H1 (cell line): Measurements from ENCODE around the gene EBF3. TPM values are rescaled to one million over a fixed set of nuclear protein-coding genes. Genes with fewer than 3 reads are reported as not detected.
A peak's percentile ranks its signal among the peaks of the same experiment; 100 is the strongest.

ENCODE experiments used
- CTCF ChIA-PET: fragments of 300-600 bp; sonication (Branson Sonifier 250); formaldehyde crosslinking; loops from one replicate; lab custom pipeline; 2021; ENCODE audit not compliant: partially characterized antibody; lab: Charles Lee
- POLR2A ChIA-PET: fragments of 300-600 bp; sonication (Branson Sonifier 250); formaldehyde crosslinking; loops from one replicate; lab custom pipeline; 2021; ENCODE audit warnings: inconsistent platforms; ENCODE audit not compliant: partially characterized antibody; lab: Charles Lee
- DNase-seq, 2 experiments: peaks; one replicate each; pipeline versions ENCODE4 v3.0.0 to v3.0.0-alpha.2; 2010 to 2022; ENCODE audit warnings: low spot score in 2 of 2, low read depth in 1 of 2, mixed read lengths in 1 of 2
- FAIRE-seq: peaks from 2 replicates; lab custom pipeline; 2011; peaks lifted over from hg19 to GRCh38; lab: Jason Lieb, UNC
- H2AFZ ChIP-seq: 2 replicates; pipeline ENCODE4 v1.8.1; 2012; ENCODE audit warnings: low read length, inconsistent platforms
- H2AK5ac ChIP-seq: 2 replicates; pipeline ENCODE4 v1.6.1; 2013; ENCODE audit warnings: low read depth, low read length
- H2BK120ac ChIP-seq: replicated peaks from 2 replicates; pipeline ENCODE3; 2013; ENCODE audit warnings: low read depth, low read length, inconsistent platforms
- H2BK12ac ChIP-seq: 2 replicates; pipeline ENCODE4 v1.6.1; 2013; ENCODE audit warnings: low read depth, low read length
- H2BK15ac ChIP-seq: 2 replicates; pipeline ENCODE4 v1.6.1; 2013; ENCODE audit warnings: low read length
- H2BK20ac ChIP-seq: 2 replicates; pipeline ENCODE4 v1.6.1; 2013; ENCODE audit warnings: low read length
- H2BK5ac ChIP-seq: 2 replicates; pipeline ENCODE4 v1.6.1; 2013; ENCODE audit warnings: low read depth, low read length
- H3K14ac ChIP-seq: 2 replicates; pipeline ENCODE4 v1.6.1; 2013; ENCODE audit warnings: inconsistent platforms; ENCODE audit not compliant: insufficient read length
- H3K18ac ChIP-seq: 2 replicates; pipeline ENCODE4 v1.6.1; 2013; ENCODE audit warnings: low read length; ENCODE audit errors: extremely low read depth
- H3K23ac ChIP-seq: 2 replicates; pipeline ENCODE4 v1.6.1; 2013; ENCODE audit warnings: inconsistent platforms; ENCODE audit not compliant: insufficient read length
- H3K23me2 ChIP-seq: 2 replicates; pipeline ENCODE4 v1.6.1; 2013; ENCODE audit warnings: low read depth, low read length
- H3K27ac ChIP-seq: 2 replicates; pipeline ENCODE4 v1.6.1; 2011; ENCODE audit warnings: low read depth, low read length, inconsistent platforms
- H3K27me3 ChIP-seq, 4 experiments: replicated peaks in 1 of 4; 1 replicate in 1 of 4; 2 replicates in 3 of 4; pipeline versions ENCODE4 v1.6.1 to v1.8.1; 2011 to 2013; ENCODE audit warnings: low read length in 3 of 4, mild to moderate bottlenecking in 3 of 4, inconsistent platforms in 2 of 4, mixed read lengths in 2 of 4, moderate library complexity in 1 of 4; ENCODE audit not compliant: control insufficient read depth in 3 of 4, insufficient read depth in 3 of 4; ENCODE audit errors: extremely low read depth in 1 of 4
- H3K36me3 ChIP-seq, 4 experiments: 2 replicates each; pipeline versions ENCODE4 v1.6.1 to v1.8.1; 2011 to 2013; ENCODE audit warnings: mild to moderate bottlenecking in 4 of 4, low read length in 3 of 4, moderate library complexity in 2 of 4, control low read depth in 1 of 4, inconsistent platforms in 1 of 4; ENCODE audit not compliant: insufficient read depth in 4 of 4, control insufficient read depth in 2 of 4
- H3K4ac ChIP-seq: replicated peaks from 2 replicates; pipeline ENCODE3; 2013; ENCODE audit warnings: low read length, low read depth, mixed read lengths, inconsistent platforms; ENCODE audit not compliant: insufficient read length
- H3K4me1 ChIP-seq, 4 experiments: replicated peaks in 1 of 4; 1 replicate in 1 of 4; 2 replicates in 3 of 4; pipeline versions ENCODE4 v1.6.1 to v1.8.1; 2011 to 2013; ENCODE audit warnings: low read length in 3 of 4, inconsistent platforms in 2 of 4, mixed read lengths in 1 of 4; ENCODE audit not compliant: insufficient read depth in 4 of 4, control insufficient read depth in 3 of 4
- H3K4me2 ChIP-seq, 2 experiments: 2 replicates each; pipeline versions ENCODE4 v1.6.1 to v1.8.1; 2011 to 2013; ENCODE audit warnings: low read depth in 2 of 2, low read length in 2 of 2, control low read depth in 1 of 2, inconsistent platforms in 1 of 2, mild to moderate bottlenecking in 1 of 2; ENCODE audit not compliant: insufficient read depth in 1 of 2
- H3K4me3 ChIP-seq, 4 experiments: fragments of 200-600, 300-600 bp in 1 of 4; sonication (generic), shearing (Covaris generic), sonication (Bioruptor Twin) in 1 of 4; 2 replicates each; pipeline versions ENCODE4 v1.5.1 to v1.8.1; 2011 to 2016; ENCODE audit warnings: low read length in 4 of 4, low read depth in 3 of 4, control low read depth in 2 of 4, inconsistent platforms in 2 of 4, mild to moderate bottlenecking in 2 of 4, mixed read lengths in 1 of 4, moderate library complexity in 1 of 4; ENCODE audit not compliant: insufficient read depth in 2 of 4; ENCODE audit errors: extremely low read depth in 1 of 4
- H3K56ac ChIP-seq: replicated peaks from 2 replicates; pipeline ENCODE3; 2013; ENCODE audit warnings: low read depth, mild to moderate bottlenecking, mixed read lengths, low read length, inconsistent platforms; ENCODE audit not compliant: insufficient read length
- H3K79me1 ChIP-seq: 2 replicates; pipeline ENCODE4 v1.6.1; 2013; ENCODE audit warnings: low read depth, low read length, control low read depth
- H3K79me2 ChIP-seq, 2 experiments: 2 replicates each; pipeline versions ENCODE4 v1.6.1 to v1.8.1; 2012 to 2013; ENCODE audit warnings: low read length in 2 of 2, mild to moderate bottlenecking in 2 of 2, inconsistent platforms in 1 of 2; ENCODE audit not compliant: insufficient read depth in 2 of 2, control insufficient read depth in 1 of 2
- H3K9ac ChIP-seq, 4 experiments: replicated peaks in 1 of 4; 1 replicate in 1 of 4; 2 replicates in 3 of 4; pipeline versions ENCODE4 v1.6.1 to v1.8.1; 2011 to 2013; ENCODE audit warnings: low read depth in 3 of 4, low read length in 3 of 4, control low read depth in 2 of 4, mild to moderate bottlenecking in 2 of 4, moderate library complexity in 2 of 4, inconsistent platforms in 1 of 4; ENCODE audit errors: extremely low read depth in 1 of 4
- H3K9me3 ChIP-seq, 2 experiments: 2 replicates each; pipeline versions ENCODE4 v1.6.1 to v1.8.1; 2012 to 2013; ENCODE audit warnings: mild to moderate bottlenecking in 2 of 2, moderate library complexity in 2 of 2, control low read depth in 1 of 2, inconsistent platforms in 1 of 2, low read depth in 1 of 2, low read length in 1 of 2, mixed read lengths in 1 of 2; ENCODE audit not compliant: insufficient read depth in 2 of 2
- H4K20me1 ChIP-seq, 2 experiments: replicated peaks in 1 of 2; 2 replicates each; pipeline versions ENCODE3 to v1.8.1; 2011 to 2013; ENCODE audit warnings: inconsistent platforms in 2 of 2, low read length in 2 of 2, mild to moderate bottlenecking in 1 of 2; ENCODE audit not compliant: insufficient read depth in 2 of 2, control insufficient read depth in 1 of 2
- H4K5ac ChIP-seq: 2 replicates; pipeline ENCODE4 v1.6.1; 2013; ENCODE audit warnings: low read length, low read depth, mixed read lengths, inconsistent platforms; ENCODE audit not compliant: insufficient read length
- H4K8ac ChIP-seq: 2 replicates; pipeline ENCODE4 v1.8.0; 2013; ENCODE audit warnings: mild to moderate bottlenecking, moderate library complexity, low read length, inconsistent platforms; ENCODE audit not compliant: insufficient read depth; ENCODE audit errors: extremely low read depth
- H4K91ac ChIP-seq: replicated peaks from 2 replicates; pipeline ENCODE3; 2013; ENCODE audit warnings: low read length, mixed read lengths, inconsistent platforms; ENCODE audit not compliant: insufficient read length
- CREB1 ChIP-seq: IDR thresholded peaks from 2 replicates; pipeline ENCODE4 v1.6.1; 2012; ENCODE audit warnings: inconsistent platforms
- EZH2 ChIP-seq: fragments of 200-600 bp; sonication (generic); IDR thresholded peaks from 2 replicates; pipeline ENCODE4 v1.7.1; 2012; ENCODE audit warnings: low read depth, mild to moderate bottlenecking, moderate library complexity, low read length, inconsistent platforms; ENCODE audit not compliant: severe bottlenecking
- GTF2F1 ChIP-seq: IDR thresholded peaks from 2 replicates; pipeline ENCODE4 v1.6.1; 2012; ENCODE audit warnings: low read depth, low read length, improper control_type of control experiment, borderline replicate concordance
- JUND ChIP-seq: IDR thresholded peaks from 2 replicates; pipeline ENCODE4 v1.6.1; 2011; ENCODE audit warnings: mild to moderate bottlenecking, improper control_type of control experiment, low read length
- KDM4A ChIP-seq: IDR thresholded peaks from one replicate; pipeline ENCODE4 v1.7.1; 2012; ENCODE audit warnings: low read depth, mild to moderate bottlenecking, moderate library complexity, low read length, inconsistent platforms; ENCODE audit not compliant: severe bottlenecking
- NANOG ChIP-seq: IDR thresholded peaks from 2 replicates; pipeline ENCODE4 v1.6.1; 2011; ENCODE audit warnings: low read length, low read depth, mild to moderate bottlenecking, inconsistent platforms; ENCODE audit not compliant: insufficient read depth, poor library complexity, severe bottlenecking
- NRF1 ChIP-seq: IDR thresholded peaks from 2 replicates; pipeline ENCODE4 v1.6.1; 2011; ENCODE audit warnings: mild to moderate bottlenecking, low read depth, low read length, improper control_type of control experiment
- POLR2AphosphoS5 ChIP-seq: IDR thresholded peaks from 2 replicates; pipeline ENCODE4 v1.6.1; 2011; ENCODE audit warnings: low read depth, low read length
- RFX5 ChIP-seq: IDR thresholded peaks from 2 replicates; pipeline ENCODE4 v1.6.1; 2011; ENCODE audit warnings: low read depth, low read length, improper control_type of control experiment, borderline replicate concordance
- YY1 ChIP-seq: IDR thresholded peaks from 2 replicates; pipeline ENCODE4 v1.6.1; 2011; ENCODE audit warnings: low read depth, mild to moderate bottlenecking, low read length
- WGBS, 2 experiments: shearing (Covaris generic) in 1 of 2; methylation state at CpG; one replicate each; pipeline versions ENCODE4 v1.1.6 to v1.1.7; 2013 to 2015; ENCODE audit warnings: low lambda C conversion rate in 2 of 2, mixed read lengths in 2 of 2, inconsistent platforms in 1 of 2, low coverage in 1 of 2, missing lambda C conversion rate in 1 of 2; ENCODE audit not compliant: insufficient replicate concordance in 2 of 2, insufficient coverage in 1 of 2, insufficient read length in 1 of 2; ENCODE audit errors: extremely low coverage in 1 of 2, missing lambda C conversion rate in 1 of 2; 5-methylcytosine and 5-hydroxymethylcytosine counted together
- polyA plus RNA-seq, 7 experiments: library from polyadenylated mRNA; depleted of rRNA in 3 of 7; stranded (reverse) in 5 of 7; unstranded in 2 of 7; fragments of >200 nt in 5 of 7; fragments of 200-250 nt in 2 of 7; gene quantifications; 1 replicate in 5 of 7; 2 replicates in 1 of 7; 4 replicates in 1 of 7; pipeline versions ENCODE4 v1.2.1 to v1.2.3, GENCODE V29; 2011 to 2013; ENCODE audit warnings: missing spikeins in 2 of 7, mixed read lengths in 2 of 7
- total RNA-seq: library from RNA; stranded (reverse); fragmentation: NEBNext Ultra II Directional; extraction: Animal tissue kit (Norgen Biotek cat#: 25700); gene quantifications from 2 replicates; pipeline ENCODE4 v1.2.1, GENCODE V29; 2021
- TF ChIP-seq, protein P1 (sequence below): IDR thresholded peaks from 2 replicates; pipeline ENCODE4 v1.6.1; 2012; ENCODE audit warnings: inconsistent platforms

Gene EBF3
- total and polyA plus RNA-seq, 2 of the 8 experiments (the other 6 are each of a cell fraction or from before 2014, with no cell fraction given), result 0.08 to 0.26 TPM

DNA sequence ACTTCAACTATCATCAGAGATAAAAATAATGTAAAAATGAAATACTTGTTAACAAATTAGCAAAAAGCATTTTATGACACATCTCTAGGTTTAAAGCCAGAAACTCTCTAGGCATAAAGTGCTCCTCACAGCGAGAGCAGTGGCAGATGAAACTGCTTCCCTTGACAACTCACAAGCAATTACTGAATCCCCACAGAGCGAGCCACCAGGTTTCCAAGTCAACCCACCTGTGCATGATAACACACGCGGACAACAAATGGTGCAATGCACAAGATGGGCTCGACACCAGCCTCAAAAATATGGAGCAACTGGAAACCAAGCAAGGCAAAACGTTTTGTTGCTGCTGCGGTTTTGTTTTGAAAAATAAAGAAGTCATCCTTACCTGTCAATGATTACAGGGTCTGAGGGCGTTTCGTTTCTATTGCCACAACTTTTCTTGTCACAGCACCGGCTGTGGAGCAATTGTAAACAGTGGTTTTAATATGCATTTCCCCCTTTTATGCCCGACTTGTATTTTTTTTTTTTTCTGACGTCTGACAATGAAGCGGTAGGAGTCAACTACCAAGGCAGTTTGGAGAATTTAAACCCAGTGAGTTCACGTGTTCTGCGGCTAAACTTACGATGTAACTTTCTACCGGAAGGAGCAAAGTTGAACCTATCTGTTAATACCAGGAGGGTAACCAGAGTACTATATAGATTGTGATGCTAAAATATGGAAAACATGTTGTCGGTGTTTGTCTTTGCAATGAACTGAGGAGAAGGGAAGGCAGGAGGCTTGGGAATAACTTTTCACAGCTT is 7.0 kb downstream of the EBF3 start:
- H3K14ac ChIP-seq, result no peak overlapping the region
- H3K79me2 ChIP-seq, result no peaks in the 10 kb centered on the region
- H2BK20ac ChIP-seq, result peak overlapping the region; percentile 21; the same call in 1 of the 2 replicates
- H3K27me3 ChIP-seq, result peaks cover 49 to 87% (median 77%) of the 10 kb centered on the region in 4 experiments
- H2BK5ac ChIP-seq, result no peak overlapping the region
- H3K27ac ChIP-seq, result no peak overlapping the region
- H3K4ac ChIP-seq, result no peak overlapping the region
- no peak overlapping the region for H2AFZ ChIP-seq
- peaks cover 14 to 22% (median 19%) of the 10 kb centered on the region in 4 experiments for H3K4me1 ChIP-seq
- H4K8ac ChIP-seq, result no peak overlapping the region
- H2BK15ac ChIP-seq, result no peak overlapping the region
- H3K4me3 ChIP-seq, result peak overlapping the region in 1 of 4 experiments; percentile 58; a peak in 3 of 8 replicates
- CTCF ChIA-PET, result interaction anchor here (0.5 to 1.8 kb wide), 12 partner anchors 14 to 918 kb away, joined by 3 to 8 read pairs (median 4); no protein-coding TSS in a partner anchor
- WGBS, 2 experiments, result 3% methylated on average over 18 of the region's 18 CpGs; no CpG with 5 or more reads in 1 of the 2 experiments
- peak overlapping the region; percentile 48 to 72 for H3K4me2 ChIP-seq
- no peak overlapping the region for H4K5ac ChIP-seq
- peaks cover 5 to 11% of the 10 kb centered on the region in 2 experiments for H4K20me1 ChIP-seq
- peak overlapping the region; percentile 9; the same call in 1 of the 2 replicates for H3K18ac ChIP-seq
- FAIRE-seq (peak; percentile 45), DNase-seq (no peak)
- peaks cover 2% of the 10 kb centered on the region; the same call in 1 of the 2 replicates for H3K23me2 ChIP-seq
- H2BK12ac ChIP-seq, result no peak overlapping the region
- H3K9me3 ChIP-seq, result no peaks in the 10 kb centered on the region
- H3K79me1 ChIP-seq, result no peaks in the 10 kb centered on the region
- no peak overlapping the region for H2AK5ac ChIP-seq
- H2BK120ac ChIP-seq, result no peak overlapping the region
- H3K9ac ChIP-seq, result no peak overlapping the region; a peak in 1 of 7 replicates
- no peak overlapping the region for H3K56ac ChIP-seq
- no peak overlapping the region for H3K23ac ChIP-seq
- POLR2A ChIA-PET, result no interaction called here
- no peaks in the 10 kb centered on the region; a peak in 1 of 8 replicates for H3K36me3 ChIP-seq
- H4K91ac ChIP-seq, result no peak overlapping the region
- no peak for TF ChIP-seq GTF2F1
- TF ChIP-seq KDM4A, result no peak
- TF ChIP-seq EZH2, result no peak
- no peak for TF ChIP-seq POLR2AphosphoS5
- no peak for TF ChIP-seq NRF1
- no peak for TF ChIP-seq YY1
- TF ChIP-seq RFX5, result no peak
- no peak for TF ChIP-seq JUND
- TF ChIP-seq, protein P1, sequence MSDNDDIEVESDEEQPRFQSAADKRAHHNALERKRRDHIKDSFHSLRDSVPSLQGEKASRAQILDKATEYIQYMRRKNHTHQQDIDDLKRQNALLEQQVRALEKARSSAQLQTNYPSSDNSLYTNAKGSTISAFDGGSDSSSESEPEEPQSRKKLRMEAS, result peak; percentile 50; the same call in 1 of the 2 replicates
- no peak for TF ChIP-seq NANOG
- TF ChIP-seq CREB1, result no peak
